ENCODE data around the gene FCHSD1. TPM values are rescaled to one million over a fixed set of nuclear protein-coding genes. Genes with fewer than 3 reads are reported as not detected.

Gene FCHSD1
- polyA plus RNA-seq, 2 donors: 10.3 to 16.2 TPM

DNA sequence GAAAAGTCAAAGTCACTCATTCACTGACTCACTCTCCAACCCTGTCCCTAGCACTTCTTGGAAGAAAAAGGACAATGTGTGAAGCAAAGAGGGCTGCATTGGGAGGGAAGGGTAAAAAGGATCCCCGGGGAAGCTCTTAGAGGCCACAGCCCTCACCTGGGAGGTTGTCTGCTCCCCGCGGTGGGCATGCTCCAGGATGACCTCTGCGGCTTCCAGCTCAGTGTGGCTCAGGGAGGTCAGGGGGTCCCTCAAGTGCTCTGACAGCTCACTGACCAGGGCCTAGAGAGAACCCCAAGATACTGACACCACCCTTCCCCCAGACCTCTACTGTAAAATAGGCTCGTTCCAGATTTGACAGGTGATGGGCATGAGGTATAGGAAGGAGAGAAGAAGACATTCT, 4.0 kb downstream of the FCHSD1 start:
- Histone ChIP-seq H3K9me3 (ENCODE audit: control insufficient read depth in 2 of 2, insufficient read depth in 1 of 2, low read depth in 1 of 2, low read length in 1 of 2) (no peaks in the 10 kb centered on the region), H3K4me1 (ENCODE audit: control insufficient read depth in 2 of 2, insufficient read depth in 2 of 2, low read length in 1 of 2) (peaks cover 8 to 11% of the 10 kb centered on the region in 2 donors), H3K27me3 (ENCODE audit: control insufficient read depth in 1 of 2, insufficient read depth in 2 of 2, low read length in 2 of 2) (no peaks in the 10 kb centered on the region), H3K36me3 (ENCODE audit: control insufficient read depth in 2 of 2, insufficient read depth in 2 of 2, low read length in 1 of 2) (peaks cover 3 to 22% of the 10 kb centered on the region in 2 donors), H3K4me3 (ENCODE audit: low read depth in 1 of 2, low read length in 2 of 2) (no peak overlapping the region), H3K27ac (ENCODE audit: low read depth in 2 of 2, low read length in 1 of 2) (no peak overlapping the region)
- 93 to 96% methylated on average over 5 of the region's 5 CpGs for WGBS, 2 donors

DNA sequence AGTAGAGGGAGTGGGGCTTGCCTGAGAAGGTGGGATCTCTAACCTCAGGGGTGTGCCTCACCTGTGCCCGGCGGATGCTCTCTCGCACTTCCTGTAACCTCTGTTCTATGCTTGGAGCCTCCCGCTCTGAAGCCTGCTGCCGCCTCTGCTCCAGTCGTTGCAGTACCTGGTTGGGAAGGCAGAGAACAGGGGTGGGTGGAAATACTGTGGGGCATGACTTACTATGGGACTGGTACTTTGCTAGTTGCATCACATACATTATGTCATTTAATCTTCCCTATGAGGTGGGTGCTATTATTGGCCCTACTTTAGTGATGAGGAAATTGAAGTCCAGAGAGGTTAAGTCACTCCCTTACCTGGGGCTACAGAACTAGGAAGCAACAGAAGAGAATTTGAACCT, 5.2 kb downstream of the FCHSD1 start:
- WGBS, 2 donors: 86 to 92% methylated on average over 6 of the region's 6 CpGs
- H3K9me3 ChIP-seq (ENCODE audit: control insufficient read depth in 2 of 2, insufficient read depth in 1 of 2, low read depth in 1 of 2, low read length in 1 of 2): no peaks in the 10 kb centered on the region
- H3K36me3 ChIP-seq (ENCODE audit: control insufficient read depth in 2 of 2, insufficient read depth in 2 of 2, low read length in 1 of 2): peaks cover 3 to 22% of the 10 kb centered on the region in 2 donors
- H3K27me3 ChIP-seq (ENCODE audit: control insufficient read depth in 1 of 2, insufficient read depth in 2 of 2, low read length in 2 of 2): no peaks in the 10 kb centered on the region
- no peak overlapping the region for H3K4me3 ChIP-seq (ENCODE audit: low read depth in 1 of 2, low read length in 2 of 2)
- H3K27ac ChIP-seq (ENCODE audit: low read depth in 2 of 2, low read length in 1 of 2): no peak overlapping the region
- H3K4me1 ChIP-seq (ENCODE audit: control insufficient read depth in 2 of 2, insufficient read depth in 2 of 2, low read length in 1 of 2): peaks cover 3 to 9% of the 10 kb centered on the region in 2 donors

DNA sequence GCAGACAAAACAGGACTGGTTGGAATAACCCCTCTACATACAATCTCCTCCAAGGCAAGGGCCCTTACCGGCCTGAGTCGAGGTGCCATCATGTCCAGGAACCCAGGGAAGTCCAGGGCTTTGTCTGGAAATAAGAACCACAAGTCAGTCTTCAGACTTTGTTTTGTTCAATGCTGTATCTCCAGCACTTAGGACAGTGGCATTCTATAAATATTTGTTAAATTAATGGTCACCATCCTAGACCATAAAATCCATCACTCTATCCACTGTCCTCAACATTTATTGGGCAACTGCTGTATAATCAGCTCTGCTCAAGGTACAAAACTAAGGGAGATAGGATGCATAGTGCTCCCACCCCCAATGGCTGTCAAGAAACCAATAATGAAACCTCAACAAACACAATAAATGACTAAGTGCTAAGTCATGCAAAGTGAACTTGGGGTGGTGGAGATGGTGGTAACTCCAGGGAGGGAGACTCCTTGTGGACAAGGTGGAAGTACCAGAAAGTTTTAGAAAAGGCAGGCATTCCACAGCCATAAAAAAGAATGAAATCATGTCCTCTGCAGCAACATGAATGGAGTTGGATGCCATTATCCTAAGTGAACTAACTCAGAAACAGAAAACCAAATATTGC, 9.5 kb downstream of the FCHSD1 start:
- 85 to 91% methylated on average over 2 of the region's 2 CpGs for WGBS, 2 donors
- peaks cover 0 to 15% of the 10 kb centered on the region in 2 donors for H3K36me3 ChIP-seq (ENCODE audit: control insufficient read depth in 2 of 2, insufficient read depth in 2 of 2, low read length in 1 of 2)

DNA sequence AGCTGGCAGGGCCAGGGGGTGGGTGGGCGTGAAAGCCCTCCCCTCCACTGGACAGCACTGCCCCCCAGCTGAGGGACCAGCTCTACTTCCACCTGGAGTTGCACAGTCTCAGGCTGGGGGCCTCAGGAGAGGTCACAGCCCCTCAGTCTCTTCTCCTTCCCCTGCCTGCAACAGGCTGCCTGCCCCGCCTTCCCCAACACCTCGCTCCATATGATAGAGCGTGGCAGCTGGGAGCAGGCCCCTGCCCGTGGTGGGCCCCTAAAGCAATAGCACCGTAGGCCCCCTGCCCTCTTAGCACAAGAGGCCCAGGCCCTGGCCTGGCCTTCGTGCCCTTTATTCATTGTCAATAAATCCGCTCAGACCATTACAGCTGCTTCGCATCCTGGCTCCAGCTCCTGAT, 10.5 kb downstream of the FCHSD1 start:
- 91 to 94% methylated on average over 9 of the region's 9 CpGs for WGBS, 2 donors
- H3K9me3 ChIP-seq (ENCODE audit: control insufficient read depth in 2 of 2, insufficient read depth in 1 of 2, low read depth in 1 of 2, low read length in 1 of 2): no peaks in the 10 kb centered on the region
- peaks cover 0 to 11% of the 10 kb centered on the region in 2 donors for H3K36me3 ChIP-seq (ENCODE audit: control insufficient read depth in 2 of 2, insufficient read depth in 2 of 2, low read length in 1 of 2)
- no peak overlapping the region for H3K4me3 ChIP-seq (ENCODE audit: low read depth in 1 of 2, low read length in 2 of 2)
- no peaks in the 10 kb centered on the region for H3K27me3 ChIP-seq (ENCODE audit: control insufficient read depth in 1 of 2, insufficient read depth in 2 of 2, low read length in 2 of 2)
- peaks cover 2 to 8% of the 10 kb centered on the region in 2 donors for H3K4me1 ChIP-seq (ENCODE audit: control insufficient read depth in 2 of 2, insufficient read depth in 2 of 2, low read length in 1 of 2)
- no peak overlapping the region for H3K27ac ChIP-seq (ENCODE audit: low read depth in 2 of 2, low read length in 1 of 2)

More for the DNA sequence above, 9.5 kb downstream of the FCHSD1 start:
- Histone ChIP-seq H3K4me1 (ENCODE audit: control insufficient read depth in 2 of 2, insufficient read depth in 2 of 2, low read length in 1 of 2) (peaks cover 0 to 8% of the 10 kb centered on the region in 2 donors), H3K27me3 (ENCODE audit: control insufficient read depth in 1 of 2, insufficient read depth in 2 of 2, low read length in 2 of 2) (no peaks in the 10 kb centered on the region), H3K27ac (ENCODE audit: low read depth in 2 of 2, low read length in 1 of 2) (no peak overlapping the region), H3K9me3 (ENCODE audit: control insufficient read depth in 2 of 2, insufficient read depth in 1 of 2, low read depth in 1 of 2, low read length in 1 of 2) (no peaks in the 10 kb centered on the region), H3K4me3 (ENCODE audit: low read depth in 1 of 2, low read length in 2 of 2) (no peak overlapping the region)

DNA sequence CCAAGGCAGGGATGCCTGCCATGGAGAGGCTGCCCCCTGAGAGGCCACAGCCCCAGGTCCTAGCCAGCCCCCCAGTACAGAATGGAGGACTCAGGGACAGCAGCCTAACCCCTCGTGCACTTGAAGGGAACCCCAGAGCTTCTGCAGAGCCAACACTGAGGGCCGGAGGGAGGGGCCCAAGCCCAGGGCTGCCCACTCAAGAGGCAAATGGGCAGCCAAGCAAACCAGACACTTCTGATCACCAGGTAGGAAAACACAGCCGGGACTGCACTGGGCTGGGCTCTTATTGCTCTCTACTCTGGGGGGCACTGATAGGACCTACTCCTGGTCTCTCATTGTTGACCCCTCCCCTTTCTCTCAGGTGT, 11.2 kb downstream of the FCHSD1 start:
- 86 to 93% methylated on average over 3 of the region's 3 CpGs for WGBS, 2 donors
- Histone ChIP-seq H3K27ac (ENCODE audit: low read depth in 2 of 2, low read length in 1 of 2) (no peak overlapping the region), H3K4me1 (ENCODE audit: control insufficient read depth in 2 of 2, insufficient read depth in 2 of 2, low read length in 1 of 2) (peaks cover 2 to 10% of the 10 kb centered on the region in 2 donors), H3K36me3 (ENCODE audit: control insufficient read depth in 2 of 2, insufficient read depth in 2 of 2, low read length in 1 of 2) (peaks cover 0 to 9% of the 10 kb centered on the region in 2 donors), H3K4me3 (ENCODE audit: low read depth in 1 of 2, low read length in 2 of 2) (no peak overlapping the region), H3K27me3 (ENCODE audit: control insufficient read depth in 1 of 2, insufficient read depth in 2 of 2, low read length in 2 of 2) (no peaks in the 10 kb centered on the region), H3K9me3 (ENCODE audit: control insufficient read depth in 2 of 2, insufficient read depth in 1 of 2, low read depth in 1 of 2, low read length in 1 of 2) (no peaks in the 10 kb centered on the region)

DNA sequence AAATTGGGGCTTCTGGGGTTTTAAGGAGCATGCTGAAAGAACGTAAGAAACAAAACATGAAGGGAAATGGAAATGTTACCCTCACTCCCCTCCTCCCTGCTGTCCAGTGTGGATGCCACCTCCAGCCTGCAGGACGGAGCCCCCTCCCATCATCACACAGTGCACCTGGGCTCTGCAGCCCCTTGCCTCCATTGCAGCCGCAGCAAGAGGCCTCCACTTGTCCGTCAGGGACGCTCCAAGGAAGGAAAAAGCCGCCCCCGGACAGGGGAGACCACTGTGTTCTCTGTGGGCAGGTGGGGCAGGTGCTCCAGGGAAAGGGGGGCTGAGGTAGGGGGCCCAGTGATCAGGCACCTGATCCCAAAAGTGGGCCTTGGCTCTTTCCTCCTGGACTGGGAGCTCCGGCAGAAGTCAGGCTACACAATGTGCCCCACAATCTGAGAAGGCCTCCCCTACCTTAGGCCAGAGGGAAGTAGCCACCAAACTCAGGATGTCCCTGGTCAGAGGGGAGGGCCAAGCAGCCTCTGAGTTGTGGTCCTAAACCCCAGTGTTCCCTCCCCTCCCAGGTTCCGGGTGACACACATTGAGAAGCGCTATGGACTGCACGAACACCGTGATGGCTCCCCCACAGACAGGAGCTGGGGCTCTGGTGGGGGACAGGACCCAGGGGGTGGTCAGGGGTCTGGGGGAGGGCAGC, 11.7 kb downstream of the FCHSD1 start:
- WGBS, 2 donors: 92 to 93% methylated on average over 12 of the region's 12 CpGs
- peaks cover 0 to 8% of the 10 kb centered on the region in 2 donors for H3K36me3 ChIP-seq (ENCODE audit: control insufficient read depth in 2 of 2, insufficient read depth in 2 of 2, low read length in 1 of 2)

DNA sequence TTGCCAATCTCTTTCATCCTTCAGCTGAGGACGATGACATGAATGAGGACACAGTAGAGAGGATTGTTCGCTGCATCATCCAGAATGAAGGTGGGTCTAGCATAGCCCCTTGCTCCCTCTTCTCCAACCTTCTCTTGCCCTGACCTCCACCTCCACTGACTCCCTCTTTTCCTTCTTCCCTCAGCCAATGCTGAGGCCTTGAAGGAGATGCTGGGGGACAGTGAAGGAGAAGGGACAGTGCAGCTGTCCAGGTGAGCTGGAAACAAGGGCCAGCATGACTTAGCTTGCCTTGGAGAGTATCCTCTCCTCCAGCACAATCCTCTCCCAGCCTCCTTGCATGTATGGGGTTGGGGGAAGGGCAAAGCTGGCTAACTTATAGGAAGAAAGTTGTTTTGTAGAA, 12.4 kb downstream of the FCHSD1 start:
- no peaks in the 10 kb centered on the region for H3K9me3 ChIP-seq (ENCODE audit: control insufficient read depth in 2 of 2, insufficient read depth in 1 of 2, low read depth in 1 of 2, low read length in 1 of 2)
- no peak overlapping the region for H3K4me3 ChIP-seq (ENCODE audit: low read depth in 1 of 2, low read length in 2 of 2)
- H3K27ac ChIP-seq (ENCODE audit: low read depth in 2 of 2, low read length in 1 of 2): no peak overlapping the region
- 83 to 91% methylated on average over 2 of the region's 2 CpGs for WGBS, 2 donors
- peaks cover 4 to 13% of the 10 kb centered on the region in 2 donors for H3K4me1 ChIP-seq (ENCODE audit: control insufficient read depth in 2 of 2, insufficient read depth in 2 of 2, low read length in 1 of 2)
- peaks cover 0 to 4% of the 10 kb centered on the region in 2 donors for H3K36me3 ChIP-seq (ENCODE audit: control insufficient read depth in 2 of 2, insufficient read depth in 2 of 2, low read length in 1 of 2)
- no peaks in the 10 kb centered on the region for H3K27me3 ChIP-seq (ENCODE audit: control insufficient read depth in 1 of 2, insufficient read depth in 2 of 2, low read length in 2 of 2)

More for the DNA sequence above, 11.7 kb downstream of the FCHSD1 start:
- H3K4me1 ChIP-seq (ENCODE audit: control insufficient read depth in 2 of 2, insufficient read depth in 2 of 2, low read length in 1 of 2): peaks cover 4 to 13% of the 10 kb centered on the region in 2 donors
- H3K9me3 ChIP-seq (ENCODE audit: control insufficient read depth in 2 of 2, insufficient read depth in 1 of 2, low read depth in 1 of 2, low read length in 1 of 2): no peaks in the 10 kb centered on the region
- no peak overlapping the region for H3K4me3 ChIP-seq (ENCODE audit: low read depth in 1 of 2, low read length in 2 of 2)
- H3K27ac ChIP-seq (ENCODE audit: low read depth in 2 of 2, low read length in 1 of 2): no peak overlapping the region
- H3K27me3 ChIP-seq (ENCODE audit: control insufficient read depth in 1 of 2, insufficient read depth in 2 of 2, low read length in 2 of 2): no peaks in the 10 kb centered on the region

DNA sequence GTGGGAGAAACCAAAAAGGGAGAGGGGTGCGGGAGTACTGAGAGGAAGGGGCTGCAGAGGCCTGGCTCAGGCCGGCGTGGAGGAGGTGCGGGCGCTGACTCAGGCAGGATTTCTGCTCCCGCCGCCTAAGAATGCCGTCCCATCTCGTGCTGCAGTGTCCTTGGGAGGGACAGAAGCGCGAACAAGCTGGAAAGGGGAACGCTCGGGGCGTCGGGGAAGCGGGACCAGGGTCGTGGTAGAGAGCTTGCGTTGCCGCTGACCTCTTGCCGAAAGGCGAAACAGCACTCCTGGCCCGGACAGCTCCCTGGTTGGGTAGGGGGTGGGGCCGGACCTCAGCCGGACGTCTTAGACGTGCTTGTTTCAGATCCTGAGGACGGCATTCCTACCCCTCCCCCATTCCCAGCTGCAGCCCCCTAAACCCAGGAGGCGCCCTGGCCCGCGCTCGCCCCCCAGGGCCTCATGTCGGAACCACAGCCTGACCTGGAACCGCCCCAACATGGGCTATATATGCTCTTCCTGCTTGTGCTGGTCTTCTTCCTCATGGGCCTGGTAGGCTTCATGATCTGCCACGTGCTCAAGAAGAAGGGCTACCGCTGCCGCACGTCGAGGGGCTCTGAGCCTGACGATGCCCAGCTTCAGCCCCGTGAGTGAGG, 13.3 kb downstream of the FCHSD1 start:
- Histone ChIP-seq H3K9me3 (ENCODE audit: control insufficient read depth in 2 of 2, insufficient read depth in 1 of 2, low read depth in 1 of 2, low read length in 1 of 2) (no peaks in the 10 kb centered on the region), H3K27me3 (ENCODE audit: control insufficient read depth in 1 of 2, insufficient read depth in 2 of 2, low read length in 2 of 2) (no peaks in the 10 kb centered on the region), H3K4me1 (ENCODE audit: control insufficient read depth in 2 of 2, insufficient read depth in 2 of 2, low read length in 1 of 2) (peaks cover 4 to 13% of the 10 kb centered on the region in 2 donors), H3K4me3 (ENCODE audit: low read depth in 1 of 2, low read length in 2 of 2) (peak overlapping the region; percentile 84 to 96), H3K36me3 (ENCODE audit: control insufficient read depth in 2 of 2, insufficient read depth in 2 of 2, low read length in 1 of 2) (peaks cover 0 to 4% of the 10 kb centered on the region in 2 donors), H3K27ac (ENCODE audit: low read depth in 2 of 2, low read length in 1 of 2) (peak overlapping the region; percentile 5 to 66)
- 6 to 7% methylated on average over 38 to 40 of the region's 40 CpGs for WGBS, 2 donors

DNA sequence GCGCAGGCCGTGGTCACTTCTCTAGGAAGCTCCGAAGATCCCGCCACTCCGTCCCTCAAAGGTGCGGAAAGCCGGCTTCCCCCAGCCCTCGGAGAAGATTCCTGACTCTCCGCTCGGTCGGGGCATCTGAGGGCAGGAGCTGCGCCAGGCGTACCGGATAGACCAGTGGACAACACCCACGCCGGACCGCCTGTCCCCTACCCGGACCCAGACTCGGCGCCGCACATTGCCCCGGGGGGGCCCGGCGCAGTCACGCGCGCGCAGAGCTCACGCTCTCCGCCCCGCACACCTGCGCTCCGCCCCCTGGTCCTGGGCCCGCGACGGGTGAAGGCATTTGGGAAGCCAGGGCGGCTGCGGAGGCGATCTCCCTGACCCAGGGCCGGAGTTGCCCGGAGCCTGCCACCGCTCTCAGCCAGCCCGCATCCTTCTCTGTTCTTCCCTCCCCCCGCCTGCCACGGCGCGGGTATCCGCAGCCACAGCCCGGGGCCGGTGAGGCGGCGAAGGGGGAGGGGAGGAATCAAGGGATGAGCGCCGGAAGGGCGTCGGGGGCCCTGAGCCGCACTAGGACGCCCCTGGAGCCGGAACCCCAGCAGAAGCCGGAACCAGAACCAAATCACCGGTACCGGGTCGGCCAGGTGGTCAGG, 14.0 kb downstream of the FCHSD1 start:
- peak overlapping the region; percentile 84 to 96 for H3K4me3 ChIP-seq (ENCODE audit: low read depth in 1 of 2, low read length in 2 of 2)
- peaks cover 0 to 4% of the 10 kb centered on the region in 2 donors for H3K36me3 ChIP-seq (ENCODE audit: control insufficient read depth in 2 of 2, insufficient read depth in 2 of 2, low read length in 1 of 2)
- H3K27ac ChIP-seq (ENCODE audit: low read depth in 2 of 2, low read length in 1 of 2): peak overlapping the region; percentile 65 to 66
- H3K4me1 ChIP-seq (ENCODE audit: control insufficient read depth in 2 of 2, insufficient read depth in 2 of 2, low read length in 1 of 2): peaks cover 4 to 13% of the 10 kb centered on the region in 2 donors
- H3K9me3 ChIP-seq (ENCODE audit: control insufficient read depth in 2 of 2, insufficient read depth in 1 of 2, low read depth in 1 of 2, low read length in 1 of 2): no peaks in the 10 kb centered on the region
- 0% methylated on average over 57 to 63 of the region's 63 CpGs for WGBS, 2 donors
- H3K27me3 ChIP-seq (ENCODE audit: control insufficient read depth in 1 of 2, insufficient read depth in 2 of 2, low read length in 2 of 2): no peaks in the 10 kb centered on the region

All from esophagus (tissue), 2 donors.